Caco-2 (cell line): ENCODE results near the gene DDN. TPM values are rescaled to one million over a fixed set of nuclear protein-coding genes. Genes with fewer than 3 reads are reported as not detected.

ENCODE experiments used
- BruUV-seq: library from RNA; stranded (reverse); fragments of 400-500 nt; replicated peaks from 2 replicates; lab custom pipeline; 2021; lab: Mats Ljungman, UMichigan
- CTCF ChIA-PET: fragments of 300-600 bp; sonication (Branson Sonifier 250); formaldehyde crosslinking; loops from one replicate; lab custom pipeline; 2022; ENCODE audit warnings: antibody characterized with exemption; lab: Charles Lee
- POLR2A ChIA-PET: fragments of 300-600 bp; sonication (Branson Sonifier 250); formaldehyde crosslinking; loops from one replicate; lab custom pipeline; 2022; ENCODE audit warnings: antibody characterized with exemption; lab: Charles Lee
- DNase-seq, 2 experiments: peaks; one replicate each; pipeline versions ENCODE4 v3.0.0 to v3.0.0-alpha.2; 2020 to 2022
- H3K27me3 ChIP-seq: replicated peaks from 2 replicates; pipeline ENCODE4 v1.6.0; 2011; ENCODE audit warnings: low read length; ENCODE audit not compliant: control insufficient read depth, insufficient read depth
- H3K36me3 ChIP-seq: 2 replicates; pipeline ENCODE4 v1.5.1; 2011; ENCODE audit warnings: low read length; ENCODE audit not compliant: control insufficient read depth, insufficient read depth
- H3K4me1 ChIP-seq: fragments of 250-450 bp; sonication (Bioruptor Pico); 2 replicates; pipeline ENCODE4 v1.5.1; 2020; ENCODE audit warnings: mild to moderate bottlenecking
- H3K4me3 ChIP-seq: 2 replicates; pipeline ENCODE4 v1.5.1; 2011; ENCODE audit warnings: low read depth, mild to moderate bottlenecking, control low read depth, low read length
- H3K9me3 ChIP-seq: fragments of 250-450 bp; sonication (Bioruptor Pico); 2 replicates; pipeline ENCODE4 v1.5.1; 2020; ENCODE audit warnings: mild to moderate bottlenecking, moderate library complexity
- H3K27ac Mint-ChIP-seq: one replicate; pipeline ENCODE4 v1.8.0; 2022; ENCODE audit warnings: mixed read lengths; ENCODE audit not compliant: unreplicated experiment
- H3K27me3 Mint-ChIP-seq: one replicate; pipeline ENCODE4 v1.8.0; 2022; ENCODE audit warnings: mixed read lengths; ENCODE audit not compliant: insufficient read depth, unreplicated experiment
- H3K36me3 Mint-ChIP-seq: one replicate; pipeline ENCODE4 v1.8.0; 2022; ENCODE audit warnings: mild to moderate bottlenecking, mixed read lengths; ENCODE audit not compliant: insufficient read depth, unreplicated experiment
- H3K4me1 Mint-ChIP-seq: one replicate; pipeline ENCODE4 v1.8.0; 2022; ENCODE audit warnings: low read depth, mixed read lengths; ENCODE audit not compliant: unreplicated experiment
- H3K4me3 Mint-ChIP-seq: one replicate; pipeline ENCODE4 v1.8.0; 2022; ENCODE audit warnings: mild to moderate bottlenecking, moderate library complexity, mixed read lengths; ENCODE audit not compliant: unreplicated experiment
- H3K9me3 Mint-ChIP-seq: one replicate; pipeline ENCODE4 v1.8.0; 2022; ENCODE audit warnings: mixed read lengths; ENCODE audit not compliant: unreplicated experiment
- CTCF ChIP-seq, 2 experiments: fragments of 200-600 bp in 1 of 2; IDR thresholded peaks; 1 replicate in 1 of 2; 2 replicates in 1 of 2; pipeline versions ENCODE4 v1.5.1 to v1.8.0; 2011 to 2022; ENCODE audit warnings: antibody characterized with exemption in 1 of 2, control low read depth in 1 of 2, inconsistent platforms in 1 of 2, low read depth in 1 of 2, low read length in 1 of 2, mild to moderate bottlenecking in 1 of 2, moderate library complexity in 1 of 2; ENCODE audit not compliant: insufficient read depth in 1 of 2, severe bottlenecking in 1 of 2, unreplicated experiment in 1 of 2
- intact Hi-C: fragments of 100-400 bp; cut with micrococcal nuclease; formaldehyde crosslinking; loops from one replicate; pipeline ENCODE4 v1.10.0; 2022; ENCODE audit not compliant: unreplicated experiment
- total RNA-seq: library from RNA; stranded (reverse); gene quantifications from 2 replicates; pipeline ENCODE4 v1.2.3, GENCODE V29; 2022

The DDN gene
- total RNA-seq, 1 experiment from 2014 or later = 1.9 TPM

- no peaks in the 10 kb centered on the region for H3K9me3 Mint-ChIP-seq
- peaks cover 23% of the 10 kb centered on the region for H3K36me3 Mint-ChIP-seq
- POLR2A ChIA-PET = no interaction called here
- Histone ChIP-seq H3K4me1 (peaks cover 23% of the 10 kb centered on the region), H3K36me3 (no peaks in the 10 kb centered on the region), H3K4me3 (peak overlapping the region; percentile 48), H3K27me3 (peaks cover 14% of the 10 kb centered on the region), H3K9me3 (no peaks in the 10 kb centered on the region)
- peak overlapping the region; percentile 80 for H3K4me3 Mint-ChIP-seq
- CTCF ChIA-PET = interaction anchor here (0.7 to 7.8 kb wide), 8 partner anchors 10 to 229 kb away, joined by 3 to 90 read pairs (median 9); partner anchors contain the start of gene DDN
- peaks cover 32% of the 10 kb centered on the region for H3K27me3 Mint-ChIP-seq
- TF ChIP-seq CTCF (IDR thresholded peaks at IDR 0.05; ENCODE audit: insufficient read depth in 1 of 2, low read depth in 1 of 2, low read length in 1 of 2, severe bottlenecking in 1 of 2, unreplicated experiment in 1 of 2) = no peak
- H3K4me1 Mint-ChIP-seq = peaks cover 17% of the 10 kb centered on the region
- intact Hi-C loops = loop anchor here (1.0 kb wide), 1 partner anchor 33 kb away; no protein-coding TSS in a partner anchor
- no peak for DNase-seq
- peak overlapping the region; percentile 14 for H3K27ac Mint-ChIP-seq
- BruUV-seq = no TSS peak
These were observed 17.4 kb downstream of the DDN start for GRCh38 chr12:48981757-48982157.

GRCh38 chr12:48980953-48981756, 18.0 kb downstream of the DDN start:
- H3K36me3 Mint-ChIP-seq = peaks cover 23% of the 10 kb centered on the region
- Histone ChIP-seq H3K4me3 (peak overlapping the region; percentile 48), H3K4me1 (peaks cover 23% of the 10 kb centered on the region), H3K27me3 (peaks cover 14% of the 10 kb centered on the region), H3K36me3 (no peaks in the 10 kb centered on the region), H3K9me3 (no peaks in the 10 kb centered on the region)
- peak; percentile 70 to 84 for DNase-seq
- POLR2A ChIA-PET = no interaction called here
- CTCF ChIA-PET = interaction anchor here (0.7 to 7.8 kb wide), 20 partner anchors 7 to 229 kb away, joined by 3 to 90 read pairs (median 4); partner anchors contain the start of genes ARF3, DDN, FKBP11 and RHEBL1
- peaks cover 17% of the 10 kb centered on the region for H3K4me1 Mint-ChIP-seq
- TF ChIP-seq CTCF (IDR thresholded peaks at IDR 0.05; ENCODE audit: insufficient read depth in 1 of 2, low read depth in 1 of 2, low read length in 1 of 2, severe bottlenecking in 1 of 2, unreplicated experiment in 1 of 2) = peak; percentile 47 to 76
- H3K9me3 Mint-ChIP-seq = no peaks in the 10 kb centered on the region
- peak overlapping the region; percentile 14 for H3K27ac Mint-ChIP-seq
- H3K27me3 Mint-ChIP-seq = peaks cover 32% of the 10 kb centered on the region
- BruUV-seq = no TSS peak
- intact Hi-C loops = loop anchor here (1.0 kb wide), 3 partner anchors 10 to 33 kb away; partner anchors contain the start of gene WNT10B
- peak overlapping the region; percentile 80 for H3K4me3 Mint-ChIP-seq

GRCh38 chr12:48980389-48980952, 18.7 kb downstream of the DDN start:
- POLR2A ChIA-PET = no interaction called here
- Histone ChIP-seq H3K9me3 (no peaks in the 10 kb centered on the region), H3K4me1 (peaks cover 23% of the 10 kb centered on the region), H3K4me3 (peak overlapping the region; percentile 48), H3K27me3 (peaks cover 14% of the 10 kb centered on the region), H3K36me3 (no peaks in the 10 kb centered on the region)
- CTCF ChIA-PET = interaction anchor here (0.9 to 7.8 kb wide), 18 partner anchors 8 to 128 kb away, joined by 3 to 90 read pairs (median 5); partner anchors contain the start of genes ARF3, DDN, FKBP11 and RHEBL1
- peaks cover 17% of the 10 kb centered on the region for H3K4me1 Mint-ChIP-seq
- TF ChIP-seq CTCF (IDR thresholded peaks at IDR 0.05; ENCODE audit: insufficient read depth in 1 of 2, low read depth in 1 of 2, low read length in 1 of 2, severe bottlenecking in 1 of 2, unreplicated experiment in 1 of 2) = peak; percentile 49
- H3K36me3 Mint-ChIP-seq = peaks cover 23% of the 10 kb centered on the region
- peaks cover 29% of the 10 kb centered on the region for H3K27me3 Mint-ChIP-seq
- no peak overlapping the region for H3K27ac Mint-ChIP-seq
- BruUV-seq = no TSS peak
- peak; percentile 82 to 84 for DNase-seq
- no peaks in the 10 kb centered on the region for H3K9me3 Mint-ChIP-seq
- peak overlapping the region; percentile 80 for H3K4me3 Mint-ChIP-seq
- intact Hi-C loops = loop anchor here (1.0 kb wide), 2 partner anchors 9 to 15 kb away; partner anchors contain the start of gene WNT10B
